Peyer's patch (tissue), 4 donors: ENCODE measurements around the gene ATXN1.

ENCODE experiments used
- CTCF ChIP-seq, 6 experiments: fragments of 450-650 bp in 4 of 6; fragments of 200-600 bp in 2 of 6; sonication (generic) in 1 of 6; IDR thresholded peaks; one replicate each; pipeline ENCODE4 v1.5.1; 2017 to 2019; ENCODE audit warnings: antibody characterized with exemption in 6 of 6, mild to moderate bottlenecking in 3 of 6, moderate library complexity in 1 of 6
- POLR2A ChIP-seq, 2 donors: fragments of 450-650 bp; IDR thresholded peaks; one replicate each; pipeline ENCODE4 v1.5.1; 2017; ENCODE audit warnings: antibody characterized with exemption in 2 of 2, mild to moderate bottlenecking in 2 of 2, moderate library complexity in 2 of 2

- TF ChIP-seq POLR2A (IDR thresholded peaks at IDR 0.05) (no peak), CTCF (IDR thresholded peaks at IDR 0.05) (no peak)
Measured at GRCh38 chr6:16292432-16292831, 468.8 kb downstream of the ATXN1 start.
